Motor neuron (in vitro differentiated cells): ENCODE measurements around the gene DAPK2. TPM values are rescaled to one million over a fixed set of nuclear protein-coding genes. Genes with fewer than 3 reads are reported as not detected.

Experiments used
- ATAC-seq, 8 experiments: fragments of 200-7000 bp; cut with Tn5 transposase; replicated peaks in 6 of 8; 2 replicates each; pipeline ENCODE4 v1.8.0; 2021; ENCODE audit warnings: mild to moderate bottlenecking in 8 of 8, moderate library complexity in 8 of 8
- H3K27ac ChIP-seq, 2 donors: fragments of 250-450 bp; sonication (Bioruptor Pico); 2 replicates each; pipeline ENCODE4 v1.9.0; 2021; ENCODE audit warnings: antibody characterized with exemption in 2 of 2, mild to moderate bottlenecking in 2 of 2, moderate library complexity in 1 of 2
- H3K4me1 ChIP-seq, 2 donors: fragments of 250-450 bp; sonication (Bioruptor Pico); replicated peaks in 1 of 2; 2 replicates each; pipeline ENCODE4 v1.6.1; 2021; ENCODE audit warnings: antibody characterized with exemption in 2 of 2, mild to moderate bottlenecking in 2 of 2, moderate library complexity in 1 of 2
- H3K4me3 ChIP-seq, 5 donors: fragments of 250-450 bp; sonication (Bioruptor Pico); 2 replicates each; pipeline ENCODE4 v1.9.0; 2021; ENCODE audit warnings: antibody characterized with exemption in 5 of 5, mild to moderate bottlenecking in 5 of 5, moderate library complexity in 4 of 5
- WGBS, 10 experiments: fragments of 450-650 bp; shearing (Covaris generic); methylation state at CpG; one replicate each; pipeline ENCODE4 v1.0.0; 2022; 5-methylcytosine and 5-hydroxymethylcytosine counted together
- in situ Hi-C, 9 experiments: fragments of 400-800 bp; cut with MboI; loops; one replicate each; pipeline ENCODE4 v1.15.0; 2021; ENCODE audit warnings: low sequenced_read_pairs in 9 of 9, low pct_unique_long_range_greater_than_20kb in 2 of 9; ENCODE audit not compliant: unreplicated experiment in 9 of 9
- total RNA-seq, 8 experiments: library from RNA; unstranded; fragments of 300-600 nt; gene quantifications; 2 replicates each; pipeline versions ENCODE4 v1.2.3 to v1.2.4, GENCODE V29; 2022

Gene DAPK2
- total RNA-seq, 8 experiments from 2014 or later, result 0.22 to 20.8 (median 1.5) TPM

- peaks cover 6% of the 10 kb centered on the region in 2 donors for H3K4me1 ChIP-seq
- ATAC-seq, result no peak
- H3K27ac ChIP-seq, result no peak overlapping the region
- WGBS, 10 experiments, result 56 to 100% (median 92%) methylated on average over 2 to 4 of the region's 4 CpGs; no CpG with 5 or more reads in 1 of the 10 experiments
- H3K4me3 ChIP-seq, result no peak overlapping the region
- in situ Hi-C loops, result no loop called here
These were observed 11.8 kb downstream of the DAPK2 start for GRCh38 chr15:64034519-64034918.

GRCh38 chr15:64032329-64032728, 14.0 kb downstream of the DAPK2 start:
- WGBS, 10 experiments, result 56 to 100% (median 83%) methylated on average over 1 to 5 of the region's 5 CpGs; no CpG with 5 or more reads in 3 of the 10 experiments
- ATAC-seq, result no peak

GRCh38 chr15:64030123-64030522, 16.2 kb downstream of the DAPK2 start:
- ATAC-seq, result no peak
- WGBS, 10 experiments, result 94 to 100% (median 100%) methylated on average over 2 to 4 of the region's 4 CpGs; no CpG with 5 or more reads in 7 of the 10 experiments
- H3K4me1 ChIP-seq, result peaks cover 7 to 11% of the 10 kb centered on the region in 2 donors
- H3K27ac ChIP-seq, result no peak overlapping the region
- H3K4me3 ChIP-seq, result no peak overlapping the region
- in situ Hi-C loops, result no loop called here

More at GRCh38 chr15:64032329-64032728, 14.0 kb downstream of the DAPK2 start:
- Histone ChIP-seq H3K4me1 (peaks cover 7 to 11% of the 10 kb centered on the region in 2 donors), H3K4me3 (no peak overlapping the region), H3K27ac (no peak overlapping the region)
- in situ Hi-C loops, result no loop called here

- WGBS, 10 experiments, result 60 to 100% (median 100%) methylated on average over 1 to 4 of the region's 4 CpGs; no CpG with 5 or more reads in 5 of the 10 experiments
- in situ Hi-C loops, result no loop called here
These were observed 16.7 kb downstream of the DAPK2 start for GRCh38 chr15:64029633-64030032.

GRCh38 chr15:64029110-64029509, 17.2 kb downstream of the DAPK2 start:
- 25 to 55% (median 48%) methylated on average over 4 of the region's 8 CpGs; no CpG with 5 or more reads in 7 of the 10 experiments for WGBS, 10 experiments
- in situ Hi-C loops, result no loop called here
- Histone ChIP-seq H3K4me3 (no peak overlapping the region), H3K4me1 (peaks cover 7 to 11% of the 10 kb centered on the region in 2 donors), H3K27ac (no peak overlapping the region)
- ATAC-seq, result peak in 6 of 8 experiments; percentile 69 to 95 (median 92)

More at GRCh38 chr15:64029633-64030032, 16.7 kb downstream of the DAPK2 start:
- Histone ChIP-seq H3K27ac (no peak overlapping the region), H3K4me3 (no peak overlapping the region), H3K4me1 (peaks cover 7 to 11% of the 10 kb centered on the region in 2 donors)
- peak in 4 of 8 experiments; percentile 16 to 29 (median 22) for ATAC-seq

- WGBS, 10 experiments, result 90 to 100% (median 100%) methylated on average over 1 to 4 of the region's 4 CpGs; no CpG with 5 or more reads in 3 of the 10 experiments
- in situ Hi-C loops, result no loop called here
- Histone ChIP-seq H3K4me3 (no peak overlapping the region), H3K27ac (no peak overlapping the region), H3K4me1 (peaks cover 7 to 11% of the 10 kb centered on the region in 2 donors)
- ATAC-seq, result no peak
These were observed 19.7 kb downstream of the DAPK2 start for GRCh38 chr15:64026591-64026990.

GRCh38 chr15:64024172-64025050, 21.9 kb downstream of the DAPK2 start:
- Histone ChIP-seq H3K4me1 (peaks cover 5 to 9% of the 10 kb centered on the region in 2 donors), H3K27ac (no peak overlapping the region), H3K4me3 (no peak overlapping the region)
- in situ Hi-C loops, result no loop called here
- ATAC-seq, result peak in 3 of 8 experiments; percentile 32 to 68 (median 43)
- WGBS, 10 experiments, result 10 to 83% (median 70%) methylated on average over 1 to 4 of the region's 5 CpGs; no CpG with 5 or more reads in 4 of the 10 experiments

GRCh38 chr15:64023220-64023619, 23.1 kb downstream of the DAPK2 start:
- ATAC-seq, result peak in 2 of 8 experiments; percentile 60 to 85
- in situ Hi-C loops, result no loop called here
- no peaks in the 10 kb centered on the region for H3K4me1 ChIP-seq
- 0 to 80% (median 40%) methylated on average over 1 of the region's 1 CpG; no CpG with 5 or more reads in 5 of the 10 experiments for WGBS, 10 experiments
- H3K27ac ChIP-seq, result no peak overlapping the region
- no peak overlapping the region for H3K4me3 ChIP-seq

- 76 to 100% (median 89%) methylated on average over 1 to 6 of the region's 6 CpGs; no CpG with 5 or more reads in 4 of the 10 experiments for WGBS, 10 experiments
- ATAC-seq, result no peak
- in situ Hi-C loops, result no loop called here
- no peaks in the 10 kb centered on the region for H3K4me1 ChIP-seq
- no peak overlapping the region for H3K27ac ChIP-seq
- no peak overlapping the region for H3K4me3 ChIP-seq
These were observed 23.7 kb downstream of the DAPK2 start for GRCh38 chr15:64022571-64022970.

- Histone ChIP-seq H3K4me1 (no peaks in the 10 kb centered on the region), H3K4me3 (no peak overlapping the region), H3K27ac (no peak overlapping the region)
- in situ Hi-C loops, result no loop called here
- ATAC-seq, result peak in 1 of 8 experiments; percentile 40
- WGBS, 10 experiments, result 32 to 100% (median 88%) methylated on average over 1 to 2 of the region's 2 CpGs; no CpG with 5 or more reads in 5 of the 10 experiments
These were observed 26.5 kb downstream of the DAPK2 start for GRCh38 chr15:64019764-64020163.

GRCh38 chr15:64017591-64018163, 28.6 kb downstream of the DAPK2 start:
- in situ Hi-C loops, result no loop called here
- Histone ChIP-seq H3K27ac (no peak overlapping the region), H3K4me1 (no peaks in the 10 kb centered on the region), H3K4me3 (no peak overlapping the region)
- 33 to 100% (median 78%) methylated on average over 1 to 3 of the region's 3 CpGs; no CpG with 5 or more reads in 2 of the 10 experiments for WGBS, 10 experiments
- no peak for ATAC-seq

GRCh38 chr15:64017082-64017588, 29.1 kb downstream of the DAPK2 start:
- no peaks in the 10 kb centered on the region for H3K4me1 ChIP-seq
- WGBS, 10 experiments, result 80 to 100% (median 90%) methylated on average over 1 to 5 of the region's 5 CpGs; no CpG with 5 or more reads in 3 of the 10 experiments
- no peak overlapping the region for H3K27ac ChIP-seq
- in situ Hi-C loops, result no loop called here
- H3K4me3 ChIP-seq, result no peak overlapping the region
- no peak for ATAC-seq

GRCh38 chr15:64016257-64016656, 30.0 kb downstream of the DAPK2 start:
- 89 to 100% (median 100%) methylated on average over 1 to 2 of the region's 2 CpGs; no CpG with 5 or more reads in 3 of the 10 experiments for WGBS, 10 experiments
- no peak overlapping the region for H3K4me3 ChIP-seq
- no peak overlapping the region for H3K27ac ChIP-seq
- no peaks in the 10 kb centered on the region for H3K4me1 ChIP-seq
- ATAC-seq, result no peak
- in situ Hi-C loops, result no loop called here
